PFSK-1 (cell line): ENCODE data around the gene NOS1.

Experiments
- FOXP2 ChIP-seq: optimal IDR thresholded peaks from 2 replicates; pipeline ENCODE3; 2011; ENCODE audit warnings: borderline replicate concordance, control low read depth, inconsistent platforms; ENCODE audit not compliant: insufficient read depth; ENCODE audit errors: extremely low read length, extremely low read depth
- POLR2AphosphoS5 ChIP-seq: IDR thresholded peaks from 2 replicates; pipeline ENCODE4 v1.6.1; 2012; ENCODE audit warnings: low read depth, mild to moderate bottlenecking, control low read depth, low read length, moderate library complexity
- SIN3A ChIP-seq: IDR thresholded peaks from 2 replicates; pipeline ENCODE4 v1.6.1; 2012; ENCODE audit warnings: mild to moderate bottlenecking, low read length, moderate library complexity, borderline replicate concordance; ENCODE audit not compliant: insufficient read depth
- TAF1 ChIP-seq: IDR thresholded peaks from 2 replicates; pipeline ENCODE4 v1.6.1; 2012; ENCODE audit warnings: low read length, control low read depth, borderline replicate concordance; ENCODE audit not compliant: insufficient read depth
- TF ChIP-seq, protein P1 (sequence below), 2 experiments: IDR thresholded peaks; 2 replicates each; pipeline versions ENCODE4 v1.6.1 to v1.8.0; 2011 to 2012; ENCODE audit warnings: low read depth in 2 of 2, low read length in 2 of 2, control low read depth in 1 of 2, inconsistent platforms in 1 of 2, mild to moderate bottlenecking in 1 of 2, moderate library complexity in 1 of 2; ENCODE audit not compliant: insufficient read depth in 1 of 2

Gene NOS1

DNA sequence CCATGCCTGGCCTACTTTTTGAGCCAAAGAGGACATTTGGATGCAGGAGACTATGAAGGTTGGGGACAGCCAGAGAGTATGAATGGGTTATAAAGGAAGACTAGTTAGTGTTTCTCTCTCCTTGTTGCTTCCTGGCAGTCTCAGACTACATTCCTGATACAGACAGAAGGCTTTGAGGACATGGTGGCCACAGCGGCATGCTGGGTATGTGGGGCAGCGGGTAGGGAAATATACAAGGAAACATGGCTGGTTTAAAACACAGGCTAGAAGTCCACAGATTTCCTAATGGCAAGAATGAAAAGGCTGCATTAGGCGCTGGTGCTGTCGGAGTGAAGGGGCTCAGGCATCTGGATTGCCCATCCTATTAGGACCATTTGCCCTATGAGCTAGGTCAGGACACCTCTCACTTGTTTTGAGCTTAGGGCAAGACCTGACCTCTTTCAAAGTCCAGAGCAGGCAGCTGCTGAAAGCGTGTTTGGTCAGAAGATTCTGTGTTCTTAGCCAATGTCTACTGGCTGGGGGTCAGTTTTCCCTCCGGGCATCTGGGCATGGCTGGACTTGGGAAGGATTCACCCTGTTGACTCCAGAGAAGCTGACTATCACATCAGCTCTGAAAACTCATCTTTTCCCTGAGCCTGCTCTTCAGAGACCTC is 151.0 kb downstream of the NOS1 start:
- TF ChIP-seq FOXP2 = no peak
- no peak for TF ChIP-seq TAF1
- no peak for TF ChIP-seq POLR2AphosphoS5
- TF ChIP-seq SIN3A = no peak
- TF ChIP-seq, protein P1, sequence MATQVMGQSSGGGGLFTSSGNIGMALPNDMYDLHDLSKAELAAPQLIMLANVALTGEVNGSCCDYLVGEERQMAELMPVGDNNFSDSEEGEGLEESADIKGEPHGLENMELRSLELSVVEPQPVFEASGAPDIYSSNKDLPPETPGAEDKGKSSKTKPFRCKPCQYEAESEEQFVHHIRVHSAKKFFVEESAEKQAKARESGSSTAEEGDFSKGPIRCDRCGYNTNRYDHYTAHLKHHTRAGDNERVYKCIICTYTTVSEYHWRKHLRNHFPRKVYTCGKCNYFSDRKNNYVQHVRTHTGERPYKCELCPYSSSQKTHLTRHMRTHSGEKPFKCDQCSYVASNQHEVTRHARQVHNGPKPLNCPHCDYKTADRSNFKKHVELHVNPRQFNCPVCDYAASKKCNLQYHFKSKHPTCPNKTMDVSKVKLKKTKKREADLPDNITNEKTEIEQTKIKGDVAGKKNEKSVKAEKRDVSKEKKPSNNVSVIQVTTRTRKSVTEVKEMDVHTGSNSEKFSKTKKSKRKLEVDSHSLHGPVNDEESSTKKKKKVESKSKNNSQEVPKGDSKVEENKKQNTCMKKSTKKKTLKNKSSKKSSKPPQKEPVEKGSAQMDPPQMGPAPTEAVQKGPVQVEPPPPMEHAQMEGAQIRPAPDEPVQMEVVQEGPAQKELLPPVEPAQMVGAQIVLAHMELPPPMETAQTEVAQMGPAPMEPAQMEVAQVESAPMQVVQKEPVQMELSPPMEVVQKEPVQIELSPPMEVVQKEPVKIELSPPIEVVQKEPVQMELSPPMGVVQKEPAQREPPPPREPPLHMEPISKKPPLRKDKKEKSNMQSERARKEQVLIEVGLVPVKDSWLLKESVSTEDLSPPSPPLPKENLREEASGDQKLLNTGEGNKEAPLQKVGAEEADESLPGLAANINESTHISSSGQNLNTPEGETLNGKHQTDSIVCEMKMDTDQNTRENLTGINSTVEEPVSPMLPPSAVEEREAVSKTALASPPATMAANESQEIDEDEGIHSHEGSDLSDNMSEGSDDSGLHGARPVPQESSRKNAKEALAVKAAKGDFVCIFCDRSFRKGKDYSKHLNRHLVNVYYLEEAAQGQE (IDR thresholded peaks at IDR 0.05; ENCODE audit: insufficient read depth in 1 of 2, low read depth in 2 of 2, low read length in 2 of 2) = no peak

DNA sequence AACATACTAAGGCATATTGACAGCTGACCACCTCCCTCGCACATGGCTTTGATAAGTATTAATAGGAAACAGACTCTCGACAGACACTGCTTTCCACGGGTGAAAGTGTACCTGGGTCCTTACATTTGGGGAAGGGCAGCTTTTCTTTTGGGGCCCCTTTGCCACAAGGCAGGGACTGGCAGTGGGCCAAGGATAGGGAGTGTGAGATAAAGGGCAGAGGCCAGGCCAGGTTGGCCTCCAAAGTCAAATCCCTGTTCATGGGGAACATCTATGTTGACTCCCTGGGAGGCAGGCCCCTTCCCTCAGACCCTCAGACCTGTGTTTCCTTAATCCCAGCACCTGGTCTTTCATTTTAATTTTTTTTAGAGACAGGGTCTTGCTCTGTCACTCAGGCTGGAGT is 151.8 kb downstream of the NOS1 start:
- TF ChIP-seq POLR2AphosphoS5 = no peak
- no peak for TF ChIP-seq FOXP2
- TF ChIP-seq TAF1 = no peak
- no peak for TF ChIP-seq SIN3A
- TF ChIP-seq, protein P1 (IDR thresholded peaks at IDR 0.05; ENCODE audit: insufficient read depth in 1 of 2, low read depth in 2 of 2, low read length in 2 of 2) = no peak

DNA sequence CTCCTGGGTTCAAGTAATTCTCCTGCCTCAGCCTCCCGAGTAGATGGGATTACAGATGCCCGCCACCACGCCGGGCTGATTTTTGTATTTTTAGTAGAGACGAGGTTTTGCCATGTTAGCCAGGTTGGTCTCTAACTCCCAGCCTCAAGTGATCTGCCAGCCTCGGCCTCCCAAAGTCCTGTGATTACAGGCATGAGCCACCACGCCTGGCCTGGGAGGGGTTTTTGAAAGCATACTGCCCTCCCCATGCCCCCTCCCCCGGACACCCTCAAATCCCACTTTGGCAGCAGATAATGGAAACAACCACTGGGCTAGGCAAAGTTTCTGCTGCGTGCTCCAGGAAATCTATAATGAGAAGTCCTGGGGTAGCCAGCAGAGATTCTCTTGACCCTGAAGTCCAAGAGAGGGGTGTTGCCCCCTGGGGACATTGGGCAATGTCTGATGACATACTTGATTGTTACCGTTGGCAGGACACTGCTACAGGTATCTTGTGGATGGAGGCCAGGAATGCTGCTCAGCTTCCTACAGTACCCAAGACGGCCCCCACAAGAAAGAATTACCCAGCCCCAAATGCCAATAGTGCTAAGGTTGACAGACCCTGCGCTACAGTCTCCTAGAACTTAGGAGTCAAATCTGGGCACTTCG is 152.5 kb downstream of the NOS1 start:
- TF ChIP-seq POLR2AphosphoS5 (no peak), SIN3A (no peak), FOXP2 (no peak), TAF1 (no peak)
- TF ChIP-seq, protein P1 (IDR thresholded peaks at IDR 0.05; ENCODE audit: insufficient read depth in 1 of 2, low read depth in 2 of 2, low read length in 2 of 2) = no peak

- TF ChIP-seq, protein P1 (IDR thresholded peaks at IDR 0.05; ENCODE audit: insufficient read depth in 1 of 2, low read depth in 2 of 2, low read length in 2 of 2) = no peak
- no peak for TF ChIP-seq SIN3A
- no peak for TF ChIP-seq POLR2AphosphoS5
- TF ChIP-seq TAF1 = no peak
- TF ChIP-seq FOXP2 = no peak
Measured at GRCh38 chr12:117208206-117208605, 153.2 kb downstream of the NOS1 start.
